ENCODE data around the gene ITPR3. TPM values are rescaled to one million over a fixed set of nuclear protein-coding genes. Genes with fewer than 3 reads are reported as not detected.

ITPR3 gene
- total RNA-seq, 4 donors from 2014 or later = 105 to 262 (median 124) TPM

DNA sequence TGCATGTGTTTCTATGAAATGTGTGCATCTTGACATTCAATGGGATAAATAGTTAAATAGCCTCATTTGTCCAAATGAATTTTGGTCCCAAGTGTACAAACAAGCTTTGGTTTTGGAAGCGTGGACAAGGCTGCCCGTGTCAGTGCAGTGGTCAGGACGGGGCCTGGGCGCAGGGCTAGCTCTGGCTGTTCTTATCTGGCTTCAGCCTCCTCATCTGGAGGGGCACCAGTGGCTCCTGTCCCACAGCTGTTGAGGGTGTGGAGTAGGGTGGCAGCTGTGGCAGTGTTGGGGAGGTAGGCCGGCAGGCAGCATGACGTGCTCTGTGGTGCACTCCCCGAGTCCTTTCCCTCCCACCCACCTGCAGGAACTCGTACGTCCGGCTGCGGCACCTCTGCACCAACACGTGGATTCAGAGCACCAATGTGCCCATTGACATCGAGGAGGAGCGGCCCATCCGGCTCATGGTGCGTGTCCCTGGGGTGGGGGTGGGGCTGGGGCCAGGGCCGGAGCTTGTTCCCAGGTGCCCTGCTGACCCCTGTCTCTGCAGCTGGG lies 43.5 kb downstream of the ITPR3 start:
- Histone ChIP-seq H3K36me3 (peaks cover 0 to 8% (median 0%) of the 10 kb centered on the region in 4 donors), H3K27me3 (no peaks in the 10 kb centered on the region), H3K9me3 (no peaks in the 10 kb centered on the region), H3K4me1 (no peaks in the 10 kb centered on the region), H3K4me3 (no peak overlapping the region), H3K27ac (no peak overlapping the region)
- in situ Hi-C loops (cut with MboI; ENCODE audit: low pct_ligation_motif_present in 1 of 4, low pct_unique_long_range_greater_than_20kb in 1 of 4, low sequenced_read_pairs in 3 of 4) = no loop called here
- intact Hi-C loops (cut with DNase I; ENCODE audit: low total_unique reads) = no loop called here
- 92% methylated on average over 17 of the region's 17 CpGs; no CpG with 5 or more reads in 1 of the 2 donors for whole genome bisulfite sequencing, 2 donors (ENCODE audit: low coverage in 1 of 2)
- TF ChIP-seq, protein P1, sequence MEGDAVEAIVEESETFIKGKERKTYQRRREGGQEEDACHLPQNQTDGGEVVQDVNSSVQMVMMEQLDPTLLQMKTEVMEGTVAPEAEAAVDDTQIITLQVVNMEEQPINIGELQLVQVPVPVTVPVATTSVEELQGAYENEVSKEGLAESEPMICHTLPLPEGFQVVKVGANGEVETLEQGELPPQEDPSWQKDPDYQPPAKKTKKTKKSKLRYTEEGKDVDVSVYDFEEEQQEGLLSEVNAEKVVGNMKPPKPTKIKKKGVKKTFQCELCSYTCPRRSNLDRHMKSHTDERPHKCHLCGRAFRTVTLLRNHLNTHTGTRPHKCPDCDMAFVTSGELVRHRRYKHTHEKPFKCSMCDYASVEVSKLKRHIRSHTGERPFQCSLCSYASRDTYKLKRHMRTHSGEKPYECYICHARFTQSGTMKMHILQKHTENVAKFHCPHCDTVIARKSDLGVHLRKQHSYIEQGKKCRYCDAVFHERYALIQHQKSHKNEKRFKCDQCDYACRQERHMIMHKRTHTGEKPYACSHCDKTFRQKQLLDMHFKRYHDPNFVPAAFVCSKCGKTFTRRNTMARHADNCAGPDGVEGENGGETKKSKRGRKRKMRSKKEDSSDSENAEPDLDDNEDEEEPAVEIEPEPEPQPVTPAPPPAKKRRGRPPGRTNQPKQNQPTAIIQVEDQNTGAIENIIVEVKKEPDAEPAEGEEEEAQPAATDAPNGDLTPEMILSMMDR (IDR thresholded peaks at IDR 0.05) = no peak
- TF ChIP-seq EP300 (IDR thresholded peaks at IDR 0.05; ENCODE audit: low read depth) = no peak
- TF ChIP-seq POLR2AphosphoS5 (IDR thresholded peaks at IDR 0.05) = no peak
- TF ChIP-seq POLR2A (IDR thresholded peaks at IDR 0.05) = no peak
- DNase-seq = no peak

DNA sequence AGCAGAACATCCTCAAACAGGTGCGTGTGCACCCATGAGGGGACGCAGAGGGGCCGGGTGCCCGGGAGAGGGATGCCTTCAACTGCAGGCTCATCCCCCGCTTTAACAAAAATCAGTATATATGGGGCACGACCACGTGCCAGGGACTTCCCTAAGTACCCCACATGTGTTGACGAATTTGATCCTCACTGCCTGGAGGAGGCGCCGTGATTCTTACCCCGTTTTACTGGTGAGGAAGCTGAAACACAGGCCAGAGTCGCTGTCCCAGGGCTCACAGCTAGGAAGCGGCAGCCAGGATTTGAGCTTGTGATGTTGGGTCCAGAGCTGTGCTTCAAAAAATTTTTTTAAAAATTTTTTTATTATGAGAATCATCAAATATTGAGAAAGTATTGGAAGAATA lies 44.8 kb downstream of the ITPR3 start:
- in situ Hi-C loops (cut with MboI; ENCODE audit: low pct_ligation_motif_present in 1 of 4, low pct_unique_long_range_greater_than_20kb in 1 of 4, low sequenced_read_pairs in 3 of 4) = no loop called here
- no peak for DNase-seq
- H3K36me3 ChIP-seq = peaks cover 0 to 12% (median 0%) of the 10 kb centered on the region in 4 donors

DNA sequence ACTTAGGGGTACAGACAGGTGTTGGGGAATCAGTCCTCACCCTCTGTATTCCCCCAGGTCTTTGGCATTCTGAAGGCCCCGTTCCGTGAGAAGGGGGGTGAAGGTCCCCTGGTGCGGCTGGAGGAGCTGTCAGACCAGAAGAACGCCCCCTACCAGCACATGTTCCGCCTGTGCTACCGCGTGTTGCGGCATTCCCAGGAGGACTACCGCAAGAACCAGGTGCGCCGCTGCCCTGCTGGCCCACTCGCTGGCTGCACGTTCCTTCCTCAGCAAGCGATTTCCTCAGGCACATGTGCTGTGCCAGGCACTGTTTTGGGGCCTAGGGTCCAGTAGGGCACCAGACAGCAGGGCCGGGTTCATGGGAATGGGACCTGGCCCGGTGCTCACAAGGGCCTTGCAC lies 46.0 kb downstream of the ITPR3 start:
- no peaks in the 10 kb centered on the region for H3K4me1 ChIP-seq
- DNase-seq = no peak
- H3K27me3 ChIP-seq = no peaks in the 10 kb centered on the region
- peaks cover 0 to 20% (median 0%) of the 10 kb centered on the region in 4 donors for H3K36me3 ChIP-seq
- H3K9me3 ChIP-seq = no peaks in the 10 kb centered on the region
- H3K27ac ChIP-seq = no peak overlapping the region
- TF ChIP-seq EP300 (IDR thresholded peaks at IDR 0.05; ENCODE audit: low read depth) (no peak), POLR2AphosphoS5 (IDR thresholded peaks at IDR 0.05) (no peak), POLR2A (IDR thresholded peaks at IDR 0.05) (no peak)
- TF ChIP-seq, protein P1 (IDR thresholded peaks at IDR 0.05) = no peak
- in situ Hi-C loops (cut with MboI; ENCODE audit: low pct_ligation_motif_present in 1 of 4, low pct_unique_long_range_greater_than_20kb in 1 of 4, low sequenced_read_pairs in 3 of 4) (no loop called here), intact Hi-C loops (cut with DNase I; ENCODE audit: low total_unique reads) (no loop called here)
- no peak overlapping the region for H3K4me3 ChIP-seq
- 97% methylated on average over 10 of the region's 16 CpGs; no CpG with 5 or more reads in 1 of the 2 donors for WGBS, 2 donors (ENCODE audit: low coverage in 1 of 2)

More for the DNA sequence above, 44.8 kb downstream of the ITPR3 start:
- H3K27me3 ChIP-seq = no peaks in the 10 kb centered on the region
- no peaks in the 10 kb centered on the region for H3K4me1 ChIP-seq
- no peaks in the 10 kb centered on the region for H3K9me3 ChIP-seq
- WGBS, 2 donors (ENCODE audit: low coverage in 1 of 2) = 91% methylated on average over 13 of the region's 13 CpGs; no CpG with 5 or more reads in 1 of the 2 donors
- no peak for TF ChIP-seq EP300 (IDR thresholded peaks at IDR 0.05; ENCODE audit: low read depth)
- no peak for TF ChIP-seq POLR2A (IDR thresholded peaks at IDR 0.05)
- TF ChIP-seq, protein P1 (IDR thresholded peaks at IDR 0.05) = no peak
- no peak for TF ChIP-seq POLR2AphosphoS5 (IDR thresholded peaks at IDR 0.05)
- no peak overlapping the region for H3K4me3 ChIP-seq
- H3K27ac ChIP-seq = no peak overlapping the region
- intact Hi-C loops (cut with DNase I; ENCODE audit: low total_unique reads) = no loop called here

DNA sequence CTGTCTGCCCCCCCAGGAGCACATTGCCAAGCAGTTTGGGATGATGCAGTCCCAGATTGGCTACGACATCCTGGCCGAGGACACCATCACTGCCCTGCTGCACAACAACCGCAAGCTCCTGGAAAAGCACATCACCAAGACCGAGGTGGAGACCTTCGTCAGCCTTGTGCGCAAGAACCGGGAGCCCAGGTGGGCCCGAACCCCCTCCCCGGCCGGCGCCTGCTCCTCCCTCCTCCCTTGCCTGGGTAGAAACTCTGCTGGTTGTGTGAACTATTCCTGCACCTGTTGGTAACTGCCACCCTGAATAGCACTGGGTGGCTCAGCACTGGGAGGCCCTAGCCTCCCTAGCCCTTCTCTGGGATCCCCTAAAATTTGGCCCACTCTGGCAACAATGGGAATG lies 46.7 kb downstream of the ITPR3 start:
- no peak for TF ChIP-seq EP300 (IDR thresholded peaks at IDR 0.05; ENCODE audit: low read depth)
- no peak for TF ChIP-seq POLR2AphosphoS5 (IDR thresholded peaks at IDR 0.05)
- TF ChIP-seq, protein P1 (IDR thresholded peaks at IDR 0.05) = no peak
- no peak for TF ChIP-seq POLR2A (IDR thresholded peaks at IDR 0.05)

More for the DNA sequence above, 46.7 kb downstream of the ITPR3 start:
- no peaks in the 10 kb centered on the region for H3K27me3 ChIP-seq
- no peak overlapping the region for H3K27ac ChIP-seq
- no peak overlapping the region for H3K4me3 ChIP-seq
- in situ Hi-C loops (cut with MboI; ENCODE audit: low pct_ligation_motif_present in 1 of 4, low pct_unique_long_range_greater_than_20kb in 1 of 4, low sequenced_read_pairs in 3 of 4) (no loop called here), intact Hi-C loops (cut with DNase I; ENCODE audit: low total_unique reads) (no loop called here)
- H3K9me3 ChIP-seq = no peaks in the 10 kb centered on the region
- no peak for DNase-seq
- 93% methylated on average over 11 of the region's 11 CpGs; no CpG with 5 or more reads in 1 of the 2 donors for WGBS, 2 donors (ENCODE audit: low coverage in 1 of 2)
- no peaks in the 10 kb centered on the region for H3K4me1 ChIP-seq
- H3K36me3 ChIP-seq = peaks cover 0 to 20% (median 0%) of the 10 kb centered on the region in 4 donors

All from transverse colon (tissue), 4 donors.